Bronchial epithelial cell (primary cell): ENCODE data around the gene ABHD16A. TPM values are rescaled to one million over a fixed set of nuclear protein-coding genes. Genes with fewer than 3 reads are reported as not detected.

Source experiments
- DNase-seq: peaks from one replicate; pipeline ENCODE4 v3.0.0-alpha.2; 2010; ENCODE audit warnings: low read depth
- FAIRE-seq: peaks from 2 replicates; lab custom pipeline; 2011; peaks lifted over from hg19 to GRCh38; lab: Jason Lieb, UNC
- H3K27me3 ChIP-seq: 2 replicates; pipeline ENCODE4 v1.5.1; 2011; ENCODE audit warnings: low read length; ENCODE audit not compliant: control insufficient read depth, insufficient read depth
- H3K36me3 ChIP-seq: 2 replicates; pipeline ENCODE4 v1.5.1; 2011; ENCODE audit warnings: low read length; ENCODE audit not compliant: control insufficient read depth, insufficient read depth
- H3K4me3 ChIP-seq: 2 replicates; pipeline ENCODE4 v1.5.1; 2011; ENCODE audit warnings: mild to moderate bottlenecking, low read depth, low read length, control low read depth
- CTCF ChIP-seq: IDR thresholded peaks from 2 replicates; pipeline ENCODE4 v1.5.1; 2011; ENCODE audit warnings: mild to moderate bottlenecking, moderate library complexity, low read length, control low read depth, inconsistent platforms; ENCODE audit not compliant: insufficient read depth, severe bottlenecking
- total RNA-seq: library from RNA; depleted of rRNA; stranded (reverse); fragments of >200 nt; gene quantifications from 2 replicates; pipeline ENCODE4 v1.2.1, GENCODE V29; 2014

The ABHD16A gene
- total RNA-seq, 1 donor from 2014 or later: 32.9 TPM

GRCh38 chr6:31691564-31692108, 11.5 kb downstream of the ABHD16A start:
- no peaks in the 10 kb centered on the region for H3K27me3 ChIP-seq
- FAIRE-seq: no peak
- H3K36me3 ChIP-seq: peaks cover 37% of the 10 kb centered on the region
- TF ChIP-seq CTCF: no peak
- no peak overlapping the region for H3K4me3 ChIP-seq
- no peak for DNase-seq

GRCh38 chr6:31691078-31691463, 12.1 kb downstream of the ABHD16A start:
- no peak for DNase-seq
- no peak for FAIRE-seq
- Histone ChIP-seq H3K36me3 (peaks cover 37% of the 10 kb centered on the region), H3K27me3 (no peaks in the 10 kb centered on the region), H3K4me3 (no peak overlapping the region)
- TF ChIP-seq CTCF: no peak

- no peak overlapping the region for H3K4me3 ChIP-seq
- H3K27me3 ChIP-seq: no peaks in the 10 kb centered on the region
- DNase-seq: no peak
- FAIRE-seq: no peak
- no peak for TF ChIP-seq CTCF
- H3K36me3 ChIP-seq: peaks cover 37% of the 10 kb centered on the region
Observed at GRCh38 chr6:31690231-31691077, 12.7 kb downstream of the ABHD16A start.

GRCh38 chr6:31689249-31690110, 13.6 kb downstream of the ABHD16A start:
- no peak for FAIRE-seq
- DNase-seq: no peak
- peak; percentile 59 for TF ChIP-seq CTCF
- Histone ChIP-seq H3K4me3 (no peak overlapping the region), H3K36me3 (peaks cover 35% of the 10 kb centered on the region), H3K27me3 (no peaks in the 10 kb centered on the region)

GRCh38 chr6:31687860-31688693, 15.0 kb downstream of the ABHD16A start:
- peaks cover 27% of the 10 kb centered on the region for H3K36me3 ChIP-seq
- no peak for DNase-seq
- no peak for TF ChIP-seq CTCF
- FAIRE-seq: no peak
- no peaks in the 10 kb centered on the region for H3K27me3 ChIP-seq
- H3K4me3 ChIP-seq: no peak overlapping the region
